Skeletal muscle satellite cell (primary cell): ENCODE data around the gene GSTT2B. TPM values are rescaled to one million over a fixed set of nuclear protein-coding genes. Genes with fewer than 3 reads are reported as not detected.
"Not testable (repeated sequence)": the region's sequence is repeated elsewhere in the genome, so short reads cannot be mapped to it uniquely, and the experiment has no call there.

Source experiments
- H3K27me3 ChIP-seq: 2 replicates; pipeline ENCODE4 v1.7.0; 2013; ENCODE audit warnings: low read length; ENCODE audit not compliant: control insufficient read depth, insufficient read depth
- H3K36me3 ChIP-seq: 2 replicates; pipeline ENCODE4 v1.7.0; 2013; ENCODE audit warnings: mild to moderate bottlenecking, control low read depth, low read length; ENCODE audit not compliant: insufficient read depth
- H3K4me1 ChIP-seq: 2 replicates; pipeline ENCODE4 v1.7.0; 2013; ENCODE audit warnings: low read length; ENCODE audit not compliant: control insufficient read depth, insufficient read depth
- H3K4me2 ChIP-seq: 2 replicates; pipeline ENCODE4 v1.7.0; 2013; ENCODE audit warnings: mild to moderate bottlenecking, low read length
- H3K4me3 ChIP-seq: 2 replicates; pipeline ENCODE4 v1.7.0; 2013; ENCODE audit warnings: low read length
- H3K9ac ChIP-seq: 2 replicates; pipeline ENCODE4 v1.7.0; 2013; ENCODE audit warnings: mild to moderate bottlenecking, low read depth, low read length, moderate library complexity
- H3K9me3 ChIP-seq: replicated peaks from 2 replicates; pipeline ENCODE4 v1.7.0; 2013; ENCODE audit warnings: mild to moderate bottlenecking, control low read depth, low read length
- total RNA-seq: library from RNA; depleted of rRNA; stranded (reverse); fragments of >200 nt; gene quantifications from 2 replicates; pipeline ENCODE4 v1.2.3, GENCODE V29; 2012; rRNA removed

Gene GSTT2B
- total RNA-seq, result 0.66 and 10.1 TPM in 2 replicates

- H3K9ac ChIP-seq, H3K36me3 ChIP-seq, H3K4me3 ChIP-seq, H3K27me3 ChIP-seq, H3K9me3 ChIP-seq, H3K4me1 ChIP-seq: not testable (repeated sequence)
- peak within 1 kb of the TSS; percentile 56 for H3K4me2 ChIP-seq
Measured at GRCh38 chr22:23961084-23961771, at the start of gene GSTT2B. TSS of gene GSTT2B (minus strand) at chr22:23961195. CDS start at chr22:23961131, 64 bp downstream.

DNA sequence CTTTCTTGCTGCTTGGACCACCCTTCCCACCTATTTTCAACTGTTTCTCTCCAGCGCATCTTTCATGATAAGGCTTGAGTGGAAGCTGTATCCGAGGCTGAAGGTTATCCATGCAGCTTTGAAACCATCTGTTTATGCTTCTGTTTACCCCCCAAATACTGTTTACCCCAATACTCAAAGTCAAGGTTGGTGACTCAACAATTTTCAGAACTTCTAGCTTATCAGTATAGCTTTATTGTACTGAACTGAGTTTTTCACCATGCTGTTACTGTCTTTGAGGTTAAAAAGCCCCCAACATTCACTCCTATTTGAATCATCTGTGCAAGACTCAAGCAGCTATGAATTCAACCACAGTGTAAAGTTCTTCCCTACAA, 49.0 kb upstream of the GSTT2B start:
- Histone ChIP-seq H3K4me1 (peaks cover 7% of the 10 kb centered on the region), H3K9ac (no peak overlapping the region), H3K9me3 (no peaks in the 10 kb centered on the region), H3K27me3 (peaks cover 3% of the 10 kb centered on the region), H3K4me2 (no peak overlapping the region), H3K4me3 (no peak overlapping the region), H3K36me3 (no peaks in the 10 kb centered on the region)

DNA sequence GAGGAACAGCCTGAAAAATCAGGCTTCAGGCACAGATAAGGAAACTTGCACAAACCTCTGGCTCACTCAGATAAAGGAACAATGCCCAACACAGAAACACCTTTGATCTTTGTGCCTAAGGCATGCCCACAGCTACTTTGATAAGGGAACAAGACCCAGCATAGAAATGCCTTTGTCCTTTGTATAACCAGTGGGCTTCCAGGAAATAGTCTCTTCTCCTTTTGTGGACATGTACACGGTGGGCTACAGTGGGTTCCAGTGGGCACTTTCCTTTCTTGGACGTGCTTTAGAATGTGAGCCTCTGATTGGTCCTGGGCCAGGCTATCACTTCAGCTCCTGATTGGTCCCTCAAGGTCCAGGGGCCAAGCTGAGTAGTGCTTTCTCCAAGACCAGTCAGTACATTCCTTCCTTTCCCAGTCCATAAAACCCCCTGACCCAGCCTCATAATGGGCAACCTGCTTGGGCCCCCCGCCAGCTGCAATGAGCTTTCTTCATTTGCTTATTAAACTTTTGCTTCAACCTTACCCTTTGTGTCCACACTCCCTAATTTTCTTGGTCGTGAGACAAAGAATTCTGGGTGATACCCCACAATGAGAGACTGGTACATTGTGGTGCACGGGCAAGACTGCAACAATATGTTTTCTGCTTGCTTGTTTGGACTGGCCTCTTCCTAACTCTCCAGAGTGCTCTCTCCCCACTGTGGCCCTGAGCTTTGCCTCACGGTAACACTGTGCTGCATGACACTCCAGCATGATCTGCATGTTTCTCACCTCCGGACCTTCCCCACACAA, 48.4 kb upstream of the GSTT2B start:
- Histone ChIP-seq H3K27me3 (peaks cover 3% of the 10 kb centered on the region), H3K4me2 (no peak overlapping the region), H3K4me3 (no peak overlapping the region), H3K4me1 (peaks cover 7% of the 10 kb centered on the region), H3K9ac (no peak overlapping the region), H3K9me3 (no peaks in the 10 kb centered on the region), H3K36me3 (no peaks in the 10 kb centered on the region)

DNA sequence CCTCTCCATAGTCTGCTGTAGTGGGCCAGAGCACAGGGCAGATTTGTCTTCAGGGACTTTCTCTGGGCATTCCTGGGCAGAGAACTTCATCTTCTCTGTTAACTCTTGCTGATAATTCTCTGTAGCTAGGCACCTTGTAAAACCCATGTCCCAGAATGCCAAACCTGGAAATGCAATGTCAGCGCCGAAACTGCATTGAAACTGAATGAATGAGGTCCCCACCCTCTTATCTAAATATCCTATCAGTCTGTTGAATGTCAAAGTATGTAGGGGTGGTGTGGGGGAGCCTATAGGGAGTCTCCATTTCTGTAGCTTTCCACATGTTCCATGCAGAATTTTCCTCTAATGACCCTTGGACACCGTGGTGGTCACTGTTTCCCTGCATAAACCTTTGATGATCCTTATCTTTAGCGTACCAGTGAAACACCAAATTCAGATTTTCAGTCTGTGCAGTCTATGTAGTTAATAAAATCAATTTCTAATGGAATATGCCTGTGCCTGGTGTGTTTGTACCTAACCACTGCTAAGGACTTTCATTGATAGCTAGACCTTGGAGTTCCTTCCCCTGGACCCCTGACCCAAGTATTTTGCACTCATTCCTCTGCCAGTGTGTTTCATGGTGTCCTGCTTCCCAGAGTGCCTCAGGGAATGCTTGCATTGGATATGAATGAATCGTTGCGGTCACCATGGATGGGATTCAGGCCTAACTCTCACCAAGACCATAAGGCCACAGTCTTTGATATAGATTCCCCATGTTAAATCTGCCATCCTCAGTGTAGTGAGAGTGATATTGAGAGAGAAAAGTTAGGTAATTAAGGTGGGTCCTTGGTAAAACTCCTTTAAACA, 47.6 kb upstream of the GSTT2B start:
- H3K4me1 ChIP-seq, result peaks cover 7% of the 10 kb centered on the region
- H3K9ac ChIP-seq, result no peak overlapping the region
- no peak overlapping the region for H3K4me3 ChIP-seq
- no peaks in the 10 kb centered on the region for H3K36me3 ChIP-seq
- H3K4me2 ChIP-seq, result no peak overlapping the region
- no peaks in the 10 kb centered on the region for H3K9me3 ChIP-seq
- peaks cover 8% of the 10 kb centered on the region for H3K27me3 ChIP-seq

DNA sequence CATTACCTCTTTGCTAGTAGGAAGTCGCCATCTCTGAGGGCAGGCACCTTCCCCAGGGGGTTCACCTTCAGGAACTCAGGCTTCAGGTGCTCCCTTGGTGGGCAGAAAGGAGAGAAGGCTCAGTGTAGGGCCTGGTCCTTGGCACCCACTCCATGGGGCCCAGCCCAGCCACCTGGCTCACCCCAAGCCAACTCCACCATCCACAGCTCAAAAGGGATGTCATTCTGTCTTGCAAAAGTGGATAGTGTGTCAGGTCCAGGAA, 47.0 kb upstream of the GSTT2B start:
- Histone ChIP-seq H3K4me3 (no peak overlapping the region), H3K9me3 (no peaks in the 10 kb centered on the region), H3K36me3 (no peaks in the 10 kb centered on the region), H3K9ac (no peak overlapping the region), H3K4me2 (no peak overlapping the region), H3K4me1 (peaks cover 7% of the 10 kb centered on the region), H3K27me3 (peaks cover 13% of the 10 kb centered on the region)

- Histone ChIP-seq H3K36me3 (no peaks in the 10 kb centered on the region), H3K9me3 (no peaks in the 10 kb centered on the region), H3K27me3 (peaks cover 13% of the 10 kb centered on the region), H3K4me1 (peaks cover 3% of the 10 kb centered on the region), H3K4me3 (no peak overlapping the region), H3K4me2 (no peak overlapping the region), H3K9ac (no peak overlapping the region)
Measured at GRCh38 chr22:24007253-24008021, 46.4 kb upstream of the GSTT2B start.

DNA sequence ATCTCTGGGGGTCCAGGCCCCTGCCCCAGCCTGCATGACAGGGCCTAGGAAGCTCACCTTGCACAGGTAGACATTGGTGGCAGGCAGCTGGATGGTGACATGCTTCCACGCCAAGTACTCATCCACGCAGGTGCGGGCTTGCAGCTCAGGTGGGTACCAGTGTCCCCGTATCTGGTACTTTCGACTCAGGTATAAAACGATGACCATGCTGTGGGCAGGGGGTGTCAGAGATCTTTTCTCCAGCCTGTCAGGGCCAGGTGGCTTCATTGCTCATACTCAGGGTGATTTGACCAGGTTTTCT, 45.9 kb upstream of the GSTT2B start:
- H3K4me3 ChIP-seq, result no peak overlapping the region
- H3K9ac ChIP-seq, result no peak overlapping the region
- no peaks in the 10 kb centered on the region for H3K36me3 ChIP-seq
- H3K4me1 ChIP-seq, result no peaks in the 10 kb centered on the region
- no peaks in the 10 kb centered on the region for H3K9me3 ChIP-seq
- peaks cover 13% of the 10 kb centered on the region for H3K27me3 ChIP-seq
- no peak overlapping the region for H3K4me2 ChIP-seq

DNA sequence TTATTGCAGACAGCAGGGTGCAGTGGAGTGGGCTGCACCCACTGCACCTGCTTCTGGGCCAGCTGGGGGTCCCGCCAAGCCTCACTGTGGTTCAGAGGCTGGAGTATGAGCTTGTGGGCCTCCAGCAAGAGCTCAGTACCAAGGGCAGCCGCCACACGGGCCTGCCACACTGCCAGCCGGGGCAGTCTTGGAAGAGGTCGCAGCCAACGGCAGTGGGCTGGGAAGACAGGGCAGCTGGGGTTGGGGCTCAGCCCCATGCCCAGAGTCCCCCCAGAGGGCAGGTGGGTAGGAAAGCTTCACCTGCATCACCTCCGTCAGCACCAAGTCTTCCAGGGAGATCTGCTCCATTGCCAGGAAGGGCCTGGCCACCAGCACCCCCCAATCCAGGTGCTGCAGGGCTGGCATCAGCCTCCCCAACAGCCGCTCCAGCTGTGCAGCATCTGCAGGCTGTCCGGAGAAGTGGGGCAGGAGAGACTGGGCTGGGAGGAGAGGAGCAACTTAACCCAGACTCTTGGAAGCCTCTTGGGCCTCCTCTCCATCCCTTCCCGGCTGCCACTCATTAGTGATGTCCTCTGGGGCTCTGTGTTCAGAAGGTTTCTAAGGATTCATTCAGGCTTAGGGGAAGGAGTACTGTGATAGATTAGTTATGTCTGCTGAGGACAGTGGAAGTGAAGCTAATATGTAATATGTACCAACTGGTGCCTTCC, 45.4 kb upstream of the GSTT2B start:
- Histone ChIP-seq H3K9me3 (no peaks in the 10 kb centered on the region), H3K4me1 (no peaks in the 10 kb centered on the region), H3K4me3 (no peak overlapping the region), H3K4me2 (no peak overlapping the region), H3K36me3 (no peaks in the 10 kb centered on the region), H3K9ac (no peak overlapping the region), H3K27me3 (peaks cover 13% of the 10 kb centered on the region)

GRCh38 chr22:24005201-24005600, 44.2 kb upstream of the GSTT2B start, which contains the start of gene GSTT4:
TSS of gene GSTT4 (minus strand) at chr22:24005453. CDS start at chr22:24005356, 97 bp downstream.
- Histone ChIP-seq H3K27me3 (peaks cover 13% of the 10 kb centered on the region), H3K4me2 (peak within 1 kb of the TSS; percentile 10), H3K4me3 (no peak within 1 kb of the TSS), H3K9me3 (no peaks in the 10 kb centered on the region), H3K36me3 (no peaks in the 10 kb centered on the region), H3K9ac (no peak within 1 kb of the TSS), H3K4me1 (no peaks in the 10 kb centered on the region)

- no peaks in the 10 kb centered on the region for H3K36me3 ChIP-seq
- peaks cover 13% of the 10 kb centered on the region for H3K27me3 ChIP-seq
- H3K4me1 ChIP-seq, result no peaks in the 10 kb centered on the region
- no peak overlapping the region for H3K4me3 ChIP-seq
- no peak overlapping the region for H3K4me2 ChIP-seq
- no peaks in the 10 kb centered on the region for H3K9me3 ChIP-seq
- no peak overlapping the region for H3K9ac ChIP-seq
Measured at GRCh38 chr22:24003887-24004286, 42.9 kb upstream of the GSTT2B start.
